Astrocyte (in vitro differentiated cells and primary cell): ENCODE measurements around the gene MAVS. TPM values are rescaled to one million over a fixed set of nuclear protein-coding genes. Genes with fewer than 3 reads are reported as not detected.

ENCODE experiments used
- DNase-seq: peaks from one replicate; pipeline ENCODE4 v3.0.0-alpha.2; 2010; ENCODE audit warnings: low read depth
- FAIRE-seq: peaks from 2 replicates; lab custom pipeline; 2011; peaks lifted over from hg19 to GRCh38; lab: Jason Lieb, UNC
- H2AFZ ChIP-seq: 2 replicates; pipeline ENCODE4 v1.6.0; 2012; ENCODE audit warnings: low read depth, low read length, inconsistent platforms
- H3K27ac ChIP-seq: 2 replicates; pipeline ENCODE4 v1.5.1; 2011; ENCODE audit warnings: low read depth, low read length, inconsistent platforms
- H3K27me3 ChIP-seq: 2 replicates; pipeline ENCODE4 v1.6.0; 2011; ENCODE audit warnings: low read length, inconsistent platforms; ENCODE audit not compliant: insufficient read depth
- H3K36me3 ChIP-seq: 2 replicates; pipeline ENCODE4 v1.5.1; 2011; ENCODE audit warnings: low read length, inconsistent platforms; ENCODE audit not compliant: insufficient read depth
- H3K4me1 ChIP-seq: 2 replicates; pipeline ENCODE4 v1.5.1; 2011; ENCODE audit warnings: low read length, inconsistent platforms; ENCODE audit not compliant: insufficient read depth
- H3K4me2 ChIP-seq: 2 replicates; pipeline ENCODE4 v1.6.0; 2012; ENCODE audit warnings: low read length, inconsistent platforms
- H3K4me3 ChIP-seq: 2 replicates; pipeline ENCODE4 v1.5.1; 2011; ENCODE audit warnings: low read depth, mild to moderate bottlenecking, low read length, inconsistent platforms; ENCODE audit not compliant: insufficient read depth
- H3K79me2 ChIP-seq: 2 replicates; pipeline ENCODE4 v1.6.0; 2012; ENCODE audit warnings: mild to moderate bottlenecking, low read length, inconsistent platforms; ENCODE audit not compliant: insufficient read depth
- H3K9ac ChIP-seq: 2 replicates; pipeline ENCODE4 v1.6.0; 2012; ENCODE audit warnings: mild to moderate bottlenecking, low read length, inconsistent platforms
- H3K9me3 ChIP-seq: 2 replicates; pipeline ENCODE4 v1.5.1; 2012; ENCODE audit warnings: low read depth, mild to moderate bottlenecking, low read length, inconsistent platforms; ENCODE audit not compliant: insufficient read depth
- H4K20me1 ChIP-seq: 2 replicates; pipeline ENCODE4 v1.6.0; 2012; ENCODE audit warnings: low read length, inconsistent platforms; ENCODE audit not compliant: insufficient read depth
- H3K27ac Mint-ChIP-seq: one replicate; pipeline ENCODE4 v1.8.0; 2021; ENCODE audit warnings: mild to moderate bottlenecking, mixed read lengths; ENCODE audit not compliant: unreplicated experiment
- H3K27me3 Mint-ChIP-seq: one replicate; pipeline ENCODE4 v1.8.0; 2021; ENCODE audit warnings: low read depth, mixed read lengths; ENCODE audit not compliant: unreplicated experiment
- H3K36me3 Mint-ChIP-seq: one replicate; pipeline ENCODE4 v1.8.0; 2021; ENCODE audit warnings: low read depth, mixed read lengths; ENCODE audit not compliant: unreplicated experiment
- H3K4me1 Mint-ChIP-seq: one replicate; pipeline ENCODE4 v1.8.0; 2021; ENCODE audit warnings: low read depth, mixed read lengths; ENCODE audit not compliant: unreplicated experiment
- H3K4me3 Mint-ChIP-seq: one replicate; pipeline ENCODE4 v1.8.0; 2021; ENCODE audit warnings: mild to moderate bottlenecking, moderate library complexity, mixed read lengths; ENCODE audit not compliant: unreplicated experiment
- H3K9me3 Mint-ChIP-seq: one replicate; pipeline ENCODE4 v1.8.0; 2021; ENCODE audit warnings: mild to moderate bottlenecking, mixed read lengths; ENCODE audit not compliant: unreplicated experiment
- EZH2 ChIP-seq: IDR thresholded peaks from 2 replicates; pipeline ENCODE4 v1.6.1; 2012; ENCODE audit warnings: mild to moderate bottlenecking, low read length, inconsistent platforms; ENCODE audit not compliant: insufficient read depth
- total RNA-seq: library from RNA; stranded (reverse); gene quantifications from 2 replicates; pipeline ENCODE4 v1.2.1, GENCODE V29; 2021
- TF ChIP-seq, protein P1 (sequence below): IDR thresholded peaks from 2 replicates; pipeline ENCODE4 v1.5.1; 2011; ENCODE audit warnings: low read depth, mild to moderate bottlenecking, inconsistent platforms, low read length, moderate library complexity; ENCODE audit not compliant: insufficient read depth

Gene MAVS
- total RNA-seq, 1 donor from 2014 or later: 42.1 TPM

GRCh38 chr20:3914446-3914845, 67.8 kb downstream of the MAVS start:
- Mint-ChIP-seq H3K27me3 (no peaks in the 10 kb centered on the region), H3K4me3 (no peak overlapping the region), H3K36me3 (peaks cover 30% of the 10 kb centered on the region), H3K4me1 (peaks cover 16% of the 10 kb centered on the region), H3K9me3 (no peaks in the 10 kb centered on the region), H3K27ac (no peak overlapping the region)
- DNase-seq (no peak), FAIRE-seq (no peak)
- Histone ChIP-seq H3K4me3 (no peak overlapping the region), H4K20me1 (peaks cover 84% of the 10 kb centered on the region), H3K4me2 (no peak overlapping the region), H3K9me3 (no peaks in the 10 kb centered on the region), H3K9ac (no peak overlapping the region), H3K27ac (no peak overlapping the region), H3K27me3 (no peaks in the 10 kb centered on the region), H3K4me1 (no peaks in the 10 kb centered on the region), H2AFZ (no peak overlapping the region), H3K79me2 (peaks cover 97% of the 10 kb centered on the region), H3K36me3 (peaks cover 54% of the 10 kb centered on the region)
- no peak for TF ChIP-seq EZH2

DNA sequence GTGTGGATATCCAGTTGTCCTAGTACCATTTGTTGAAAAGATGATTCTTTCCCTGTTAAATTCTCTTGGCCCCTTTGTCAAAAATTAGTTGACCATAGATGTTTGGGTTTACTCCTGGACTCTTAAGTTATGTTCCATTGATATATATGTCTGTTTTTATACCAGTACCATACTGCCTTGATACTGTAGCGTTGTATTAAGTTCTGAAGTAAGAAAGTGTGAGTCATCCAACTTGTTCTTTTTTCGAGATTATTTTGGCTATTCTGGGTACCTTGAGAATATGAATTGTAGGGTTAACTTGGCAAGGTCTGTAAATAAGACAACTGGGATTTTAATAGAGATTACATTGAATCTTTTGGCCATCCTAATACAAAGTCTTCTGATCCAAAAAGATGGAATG, 69.1 kb downstream of the MAVS start:
- peaks cover 27% of the 10 kb centered on the region for H3K36me3 Mint-ChIP-seq

DNA sequence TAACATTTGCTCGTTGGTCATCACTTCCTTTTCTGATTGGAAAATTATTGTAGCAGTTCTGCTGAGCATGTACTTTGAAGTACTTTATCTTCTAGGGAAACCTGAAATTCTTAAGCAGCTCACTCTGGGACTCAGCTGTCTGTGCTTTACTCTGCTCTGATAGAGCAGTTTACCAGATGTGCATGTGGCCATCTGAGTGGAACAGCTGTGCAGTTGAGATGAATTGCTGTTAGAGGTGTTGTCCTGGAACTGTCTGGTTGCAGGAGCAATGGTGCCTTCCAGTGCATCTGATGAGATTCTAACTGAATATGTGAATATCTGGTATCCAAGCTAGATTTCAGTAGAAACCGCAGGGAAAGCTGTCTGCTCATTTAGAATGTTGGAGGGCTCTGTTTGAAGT, 69.7 kb downstream of the MAVS start:
- Mint-ChIP-seq H3K4me1 (peaks cover 18% of the 10 kb centered on the region), H3K36me3 (peaks cover 25% of the 10 kb centered on the region), H3K4me3 (no peak overlapping the region), H3K27me3 (no peaks in the 10 kb centered on the region), H3K9me3 (no peaks in the 10 kb centered on the region), H3K27ac (no peak overlapping the region)
- FAIRE-seq (no peak), DNase-seq (no peak)
- Histone ChIP-seq H3K4me3 (no peak overlapping the region), H3K4me1 (no peaks in the 10 kb centered on the region), H3K27me3 (no peaks in the 10 kb centered on the region), H3K36me3 (peaks cover 46% of the 10 kb centered on the region), H4K20me1 (peaks cover 80% of the 10 kb centered on the region), H3K4me2 (no peak overlapping the region), H3K79me2 (peaks cover 91% of the 10 kb centered on the region), H3K9me3 (no peaks in the 10 kb centered on the region), H3K27ac (no peak overlapping the region), H3K9ac (no peak overlapping the region), H2AFZ (no peak overlapping the region)
- TF ChIP-seq, protein P1, sequence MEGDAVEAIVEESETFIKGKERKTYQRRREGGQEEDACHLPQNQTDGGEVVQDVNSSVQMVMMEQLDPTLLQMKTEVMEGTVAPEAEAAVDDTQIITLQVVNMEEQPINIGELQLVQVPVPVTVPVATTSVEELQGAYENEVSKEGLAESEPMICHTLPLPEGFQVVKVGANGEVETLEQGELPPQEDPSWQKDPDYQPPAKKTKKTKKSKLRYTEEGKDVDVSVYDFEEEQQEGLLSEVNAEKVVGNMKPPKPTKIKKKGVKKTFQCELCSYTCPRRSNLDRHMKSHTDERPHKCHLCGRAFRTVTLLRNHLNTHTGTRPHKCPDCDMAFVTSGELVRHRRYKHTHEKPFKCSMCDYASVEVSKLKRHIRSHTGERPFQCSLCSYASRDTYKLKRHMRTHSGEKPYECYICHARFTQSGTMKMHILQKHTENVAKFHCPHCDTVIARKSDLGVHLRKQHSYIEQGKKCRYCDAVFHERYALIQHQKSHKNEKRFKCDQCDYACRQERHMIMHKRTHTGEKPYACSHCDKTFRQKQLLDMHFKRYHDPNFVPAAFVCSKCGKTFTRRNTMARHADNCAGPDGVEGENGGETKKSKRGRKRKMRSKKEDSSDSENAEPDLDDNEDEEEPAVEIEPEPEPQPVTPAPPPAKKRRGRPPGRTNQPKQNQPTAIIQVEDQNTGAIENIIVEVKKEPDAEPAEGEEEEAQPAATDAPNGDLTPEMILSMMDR: no peak
- no peak for TF ChIP-seq EZH2

More for the DNA sequence above, 69.1 kb downstream of the MAVS start:
- Histone ChIP-seq H3K36me3 (peaks cover 49% of the 10 kb centered on the region), H3K27me3 (no peaks in the 10 kb centered on the region), H3K4me2 (no peak overlapping the region), H4K20me1 (peaks cover 79% of the 10 kb centered on the region), H3K79me2 (peaks cover 90% of the 10 kb centered on the region), H3K27ac (no peak overlapping the region), H3K9ac (no peak overlapping the region), H2AFZ (no peak overlapping the region), H3K9me3 (no peaks in the 10 kb centered on the region), H3K4me3 (no peak overlapping the region), H3K4me1 (no peaks in the 10 kb centered on the region)
- Mint-ChIP-seq H3K27ac (peak overlapping the region; percentile 48), H3K27me3 (no peaks in the 10 kb centered on the region), H3K9me3 (no peaks in the 10 kb centered on the region), H3K4me3 (no peak overlapping the region), H3K4me1 (peaks cover 16% of the 10 kb centered on the region)
- FAIRE-seq: no peak
- no peak for DNase-seq
- TF ChIP-seq, protein P1: no peak
- TF ChIP-seq EZH2: no peak
